ENCODE data around the gene SEPTIN1.
"Not testable (repeated sequence)": the region's sequence is repeated elsewhere in the genome, so short reads cannot be mapped to it uniquely, and the experiment has no call there.

SEPTIN1 gene

GRCh38 chr16:30357085-30357714 is 25.2 kb downstream of the SEPTIN1 start:
- DNase-seq: no peak

- DNase-seq: no peak
Measured at GRCh38 chr16:30356401-30357084, 25.8 kb downstream of the SEPTIN1 start.

GRCh38 chr16:30355954-30356308 is 26.4 kb downstream of the SEPTIN1 start:
- no peak for DNase-seq

DNA sequence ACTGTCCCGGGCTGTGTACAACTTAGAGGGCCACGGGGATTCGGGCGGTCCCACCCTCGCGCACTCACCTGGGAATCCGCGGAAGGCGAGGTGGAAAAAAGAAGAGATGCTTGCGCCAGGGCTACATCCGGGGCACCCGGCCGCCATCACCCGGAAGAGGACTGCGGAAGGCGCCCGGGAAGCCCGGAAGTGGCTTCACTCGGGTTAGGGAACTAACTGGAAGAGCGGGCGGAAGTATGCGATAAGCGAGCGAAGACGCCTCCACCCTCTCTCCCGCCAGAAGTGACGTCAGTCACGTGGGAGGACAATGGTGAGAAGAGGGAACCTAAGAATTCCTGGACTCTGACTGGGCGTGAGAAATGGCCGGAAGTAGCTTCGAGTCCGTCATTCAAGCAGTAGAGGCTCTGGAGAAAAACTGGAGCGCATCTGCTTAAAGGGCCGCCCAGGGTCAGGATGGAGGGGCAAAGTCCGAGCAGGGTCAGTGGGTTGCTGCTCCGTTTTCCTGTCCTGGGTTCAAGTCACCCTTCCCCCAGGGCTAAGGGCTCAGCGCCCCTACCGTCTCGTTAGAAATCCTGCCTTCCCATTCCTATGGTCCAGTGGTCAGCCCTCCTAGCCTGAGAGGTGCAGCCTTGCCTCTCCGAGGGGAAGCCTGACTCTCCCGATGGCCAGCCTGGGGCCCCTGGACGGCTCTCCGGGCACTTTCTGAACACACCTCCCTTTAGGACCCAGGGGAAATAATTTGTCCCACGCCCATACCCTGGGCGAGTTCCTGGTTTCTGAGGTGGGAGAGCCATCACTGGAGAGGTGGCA is 27.0 kb downstream of the SEPTIN1 start, which contains the start of gene CD2BP2:
CD2BP2 (minus strand) TSS at position 165 of the 810 bp plus-strand sequence. CDS start 627 bp downstream, outside the sequence.
- peak; percentile 96 for DNase-seq

DNA sequence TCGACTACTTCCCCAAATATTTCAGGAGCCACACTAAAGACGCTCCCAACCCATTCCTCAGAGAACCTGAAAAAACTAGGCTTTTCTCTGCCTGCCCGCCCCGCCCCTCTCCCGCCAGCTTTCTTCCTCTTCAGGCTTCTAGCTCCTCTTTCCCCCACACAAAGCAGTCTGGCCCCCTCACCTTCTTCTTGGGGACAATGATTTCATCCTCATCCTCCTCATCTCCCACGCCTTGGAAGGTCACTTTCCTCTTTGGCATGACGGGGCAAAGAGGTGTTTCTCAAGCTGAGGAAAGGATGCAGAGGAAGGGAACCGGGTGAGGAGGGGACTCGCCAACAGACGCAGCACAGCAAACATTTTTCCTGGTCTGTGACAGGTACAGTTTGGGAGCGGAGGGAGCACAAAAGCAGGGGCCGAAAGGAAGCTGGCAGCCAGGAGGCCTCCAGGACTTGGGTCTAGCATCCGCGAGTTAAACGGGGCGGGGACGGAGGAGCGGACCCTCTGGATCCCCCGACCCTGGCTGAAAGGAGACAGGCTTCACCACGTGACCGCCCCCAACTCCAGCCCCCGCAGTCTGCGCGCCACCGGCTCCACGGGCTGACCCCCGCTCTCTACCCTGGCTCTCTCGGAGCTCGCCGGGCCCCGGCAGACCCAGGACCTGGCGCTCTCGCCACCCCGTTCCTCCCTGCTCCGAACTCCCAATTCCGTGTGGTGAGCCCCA is 27.8 kb downstream of the SEPTIN1 start:
- no peak for DNase-seq

DNA sequence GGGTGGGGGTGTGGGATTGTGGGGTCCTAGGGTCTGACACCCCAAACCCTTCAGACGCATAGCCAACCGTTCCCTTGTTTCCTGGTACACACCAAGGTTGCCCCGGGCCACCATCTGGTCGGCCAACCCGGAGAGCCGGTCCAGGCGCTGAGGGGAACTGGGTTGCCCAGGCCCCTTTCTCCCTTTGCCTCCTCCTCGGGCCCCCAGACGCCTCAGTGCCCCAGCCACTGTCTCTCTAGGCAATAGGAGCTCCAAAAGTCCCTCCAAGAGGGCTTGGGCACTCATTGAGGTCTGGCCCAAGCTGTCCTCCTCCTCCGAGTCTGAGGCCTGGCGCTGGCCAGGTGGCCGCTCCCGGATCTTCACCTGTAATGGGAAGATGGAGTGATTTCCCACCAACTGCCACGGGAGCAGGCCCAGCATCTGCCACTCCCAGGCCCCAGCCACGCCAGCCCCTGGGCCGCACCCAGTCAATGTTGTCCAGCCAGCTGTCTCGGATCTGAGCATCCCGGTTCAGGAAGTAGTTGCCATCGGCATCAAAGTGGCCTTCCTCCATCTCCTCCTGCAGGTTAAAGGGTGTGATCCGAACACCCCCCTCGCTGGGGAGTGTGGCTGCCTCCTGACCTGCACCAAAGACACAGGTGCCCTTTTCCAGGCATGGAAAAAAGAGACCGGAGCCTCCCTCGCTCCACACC is 28.8 kb downstream of the SEPTIN1 start:
- no peak for DNase-seq

DNA sequence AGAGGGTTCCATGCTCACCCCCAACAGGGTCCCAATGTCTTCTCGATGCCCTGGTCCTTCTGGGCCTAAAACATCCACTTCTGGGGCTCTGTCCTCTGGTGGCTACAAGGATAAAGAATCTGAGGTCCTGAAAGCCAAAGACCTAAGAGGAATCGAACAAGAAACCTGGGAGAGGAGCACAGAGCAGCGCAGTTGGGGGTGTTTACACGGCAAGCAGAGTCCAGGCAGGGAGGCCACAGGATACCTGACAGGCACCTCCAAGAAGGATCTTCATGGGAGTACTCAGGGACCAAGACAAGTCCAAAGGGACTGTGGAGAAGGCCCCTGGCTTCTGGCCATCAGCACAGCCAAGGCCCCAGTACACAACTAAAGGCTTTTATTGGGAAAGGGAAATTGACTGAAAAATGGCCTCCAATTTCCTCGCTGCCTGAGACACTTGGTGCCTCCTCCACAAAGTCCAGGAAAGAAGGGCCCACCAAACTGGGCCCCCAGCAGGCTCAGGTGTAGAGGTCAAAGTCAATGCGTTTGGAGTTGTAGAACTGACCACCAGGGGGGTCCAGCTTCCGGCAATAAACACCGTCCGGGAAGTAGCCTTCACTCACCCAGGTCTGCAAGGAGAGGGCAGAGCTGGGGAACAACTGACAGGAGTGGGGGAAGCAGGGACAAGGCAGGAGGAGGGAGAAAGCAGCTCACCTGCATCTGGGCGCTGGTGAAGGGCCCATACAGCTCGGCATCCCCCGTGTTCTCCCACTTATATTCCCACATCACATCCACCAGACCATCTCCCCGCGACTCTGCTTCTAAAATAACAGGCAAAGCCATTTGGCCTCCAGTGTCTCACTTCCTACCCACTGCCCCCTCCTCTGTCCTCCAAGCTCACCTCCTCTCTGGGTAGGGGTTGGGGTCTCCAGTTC is 29.6 kb downstream of the SEPTIN1 start:
- no peak for DNase-seq

- no peak for DNase-seq
Measured at GRCh38 chr16:30351586-30352419, 30.6 kb downstream of the SEPTIN1 start.

DNA sequence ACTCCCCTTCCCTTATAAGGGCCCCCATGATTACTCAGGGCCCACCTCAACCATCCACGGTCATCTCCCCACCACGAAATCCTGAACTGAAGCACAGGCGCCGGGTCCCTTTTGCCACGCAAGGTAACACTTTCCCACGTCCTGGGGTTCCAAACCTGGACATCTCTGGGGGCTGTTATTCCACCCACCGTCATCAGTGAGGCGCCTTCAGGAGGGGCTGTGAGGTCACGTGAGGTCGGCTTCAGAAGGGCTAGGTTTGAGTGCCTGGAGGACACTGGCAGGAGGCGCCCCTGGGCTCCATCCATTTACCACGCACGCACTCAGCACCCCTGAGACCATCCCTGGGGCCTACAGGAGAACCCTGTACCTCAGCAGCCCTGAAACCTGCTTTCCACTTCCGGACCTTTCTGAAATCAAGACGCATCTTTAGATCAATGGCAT is 31.3 kb downstream of the SEPTIN1 start:
- no peak for DNase-seq

GRCh38 chr16:30350134-30350871 is 32.1 kb downstream of the SEPTIN1 start:
- peak; percentile 80 for DNase-seq

- no peak for DNase-seq
Measured at GRCh38 chr16:30349675-30350074, 32.7 kb downstream of the SEPTIN1 start.

DNA sequence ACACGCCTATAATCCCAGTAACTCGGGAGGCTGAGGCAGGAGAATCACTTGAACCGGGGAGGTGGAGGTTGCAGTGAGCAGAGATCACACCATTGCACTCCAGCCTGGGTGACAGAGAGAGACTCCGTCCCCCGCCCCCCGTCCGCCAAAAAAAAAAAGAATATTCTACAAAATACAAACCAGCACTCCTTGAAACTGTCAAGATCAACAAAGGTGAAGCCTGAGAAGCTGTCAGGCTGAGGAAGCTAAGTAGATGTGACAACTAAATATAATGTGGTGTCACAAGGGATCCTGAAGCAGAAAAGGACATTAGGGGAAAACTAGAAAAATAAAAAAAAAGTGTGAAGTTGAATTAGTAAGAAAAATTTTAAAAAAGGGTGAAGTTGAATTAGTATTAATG is 33.4 kb downstream of the SEPTIN1 start:
- DNase-seq: no peak

GRCh38 chr16:30348113-30348512 is 34.2 kb downstream of the SEPTIN1 start:
- no peak for DNase-seq

GRCh38 chr16:30346286-30346685 is 36.1 kb downstream of the SEPTIN1 start:
- no peak for DNase-seq

- DNase-seq: not testable (repeated sequence)
Measured at GRCh38 chr16:30343491-30343820, 38.9 kb downstream of the SEPTIN1 start.

GRCh38 chr16:30342751-30343490 is 39.4 kb downstream of the SEPTIN1 start:
- DNase-seq: no peak

DNA sequence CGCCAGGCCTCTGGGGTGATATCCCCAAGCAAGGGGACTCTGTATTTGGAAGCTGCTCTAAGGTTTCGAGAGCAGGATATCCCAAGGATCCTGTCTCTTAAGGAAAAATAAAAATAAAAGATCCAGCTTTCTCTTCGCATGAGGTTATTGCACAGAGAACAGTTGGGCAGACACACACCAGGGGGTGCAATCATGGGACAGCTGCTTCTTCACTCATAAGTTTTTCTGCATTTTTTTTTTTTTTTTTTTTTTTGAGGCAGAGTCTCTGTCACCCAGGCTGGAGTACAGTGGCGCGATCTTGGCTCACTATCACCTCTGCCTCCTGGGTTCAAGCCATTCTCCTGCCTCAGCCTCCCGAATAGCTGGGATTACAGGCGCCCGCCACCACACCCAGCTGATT is 40.4 kb downstream of the SEPTIN1 start:
- not testable (repeated sequence) for DNase-seq

- no peak for DNase-seq
Measured at GRCh38 chr16:30340621-30341020, 41.7 kb downstream of the SEPTIN1 start.

DNA sequence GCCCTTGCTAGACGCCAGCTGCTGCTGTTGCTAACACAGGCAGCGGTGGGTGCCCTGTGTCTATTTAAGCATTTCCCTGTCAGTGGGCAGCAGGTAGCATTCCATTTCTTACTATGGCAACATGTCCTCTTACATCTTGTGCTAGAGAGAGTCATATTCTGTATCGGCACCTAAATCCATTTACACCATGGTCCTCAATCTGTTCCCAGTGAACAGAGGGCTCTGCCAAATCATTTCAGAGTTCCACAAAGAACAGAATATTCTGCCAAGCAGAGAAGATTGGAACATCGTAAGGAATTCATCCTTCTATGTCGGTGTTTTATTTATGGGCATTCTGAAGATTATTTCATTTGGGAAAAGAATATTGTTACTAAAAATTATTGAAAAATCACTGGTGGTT is 43.6 kb downstream of the SEPTIN1 start:
- DNase-seq: not testable (repeated sequence)
